ENCODE results near the gene AKNA. TPM values are rescaled to one million over a fixed set of nuclear protein-coding genes. Genes with fewer than 3 reads are reported as not detected.

AKNA gene, protein sequence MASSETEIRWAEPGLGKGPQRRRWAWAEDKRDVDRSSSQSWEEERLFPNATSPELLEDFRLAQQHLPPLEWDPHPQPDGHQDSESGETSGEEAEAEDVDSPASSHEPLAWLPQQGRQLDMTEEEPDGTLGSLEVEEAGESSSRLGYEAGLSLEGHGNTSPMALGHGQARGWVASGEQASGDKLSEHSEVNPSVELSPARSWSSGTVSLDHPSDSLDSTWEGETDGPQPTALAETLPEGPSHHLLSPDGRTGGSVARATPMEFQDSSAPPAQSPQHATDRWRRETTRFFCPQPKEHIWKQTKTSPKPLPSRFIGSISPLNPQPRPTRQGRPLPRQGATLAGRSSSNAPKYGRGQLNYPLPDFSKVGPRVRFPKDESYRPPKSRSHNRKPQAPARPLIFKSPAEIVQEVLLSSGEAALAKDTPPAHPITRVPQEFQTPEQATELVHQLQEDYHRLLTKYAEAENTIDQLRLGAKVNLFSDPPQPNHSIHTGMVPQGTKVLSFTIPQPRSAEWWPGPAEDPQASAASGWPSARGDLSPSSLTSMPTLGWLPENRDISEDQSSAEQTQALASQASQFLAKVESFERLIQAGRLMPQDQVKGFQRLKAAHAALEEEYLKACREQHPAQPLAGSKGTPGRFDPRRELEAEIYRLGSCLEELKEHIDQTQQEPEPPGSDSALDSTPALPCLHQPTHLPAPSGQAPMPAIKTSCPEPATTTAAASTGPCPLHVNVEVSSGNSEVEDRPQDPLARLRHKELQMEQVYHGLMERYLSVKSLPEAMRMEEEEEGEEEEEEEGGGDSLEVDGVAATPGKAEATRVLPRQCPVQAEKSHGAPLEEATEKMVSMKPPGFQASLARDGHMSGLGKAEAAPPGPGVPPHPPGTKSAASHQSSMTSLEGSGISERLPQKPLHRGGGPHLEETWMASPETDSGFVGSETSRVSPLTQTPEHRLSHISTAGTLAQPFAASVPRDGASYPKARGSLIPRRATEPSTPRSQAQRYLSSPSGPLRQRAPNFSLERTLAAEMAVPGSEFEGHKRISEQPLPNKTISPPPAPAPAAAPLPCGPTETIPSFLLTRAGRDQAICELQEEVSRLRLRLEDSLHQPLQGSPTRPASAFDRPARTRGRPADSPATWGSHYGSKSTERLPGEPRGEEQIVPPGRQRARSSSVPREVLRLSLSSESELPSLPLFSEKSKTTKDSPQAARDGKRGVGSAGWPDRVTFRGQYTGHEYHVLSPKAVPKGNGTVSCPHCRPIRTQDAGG (N-terminal part only)
- 4.6 TPM for total RNA-seq
- long read RNA-seq, result 0 reads

DNA sequence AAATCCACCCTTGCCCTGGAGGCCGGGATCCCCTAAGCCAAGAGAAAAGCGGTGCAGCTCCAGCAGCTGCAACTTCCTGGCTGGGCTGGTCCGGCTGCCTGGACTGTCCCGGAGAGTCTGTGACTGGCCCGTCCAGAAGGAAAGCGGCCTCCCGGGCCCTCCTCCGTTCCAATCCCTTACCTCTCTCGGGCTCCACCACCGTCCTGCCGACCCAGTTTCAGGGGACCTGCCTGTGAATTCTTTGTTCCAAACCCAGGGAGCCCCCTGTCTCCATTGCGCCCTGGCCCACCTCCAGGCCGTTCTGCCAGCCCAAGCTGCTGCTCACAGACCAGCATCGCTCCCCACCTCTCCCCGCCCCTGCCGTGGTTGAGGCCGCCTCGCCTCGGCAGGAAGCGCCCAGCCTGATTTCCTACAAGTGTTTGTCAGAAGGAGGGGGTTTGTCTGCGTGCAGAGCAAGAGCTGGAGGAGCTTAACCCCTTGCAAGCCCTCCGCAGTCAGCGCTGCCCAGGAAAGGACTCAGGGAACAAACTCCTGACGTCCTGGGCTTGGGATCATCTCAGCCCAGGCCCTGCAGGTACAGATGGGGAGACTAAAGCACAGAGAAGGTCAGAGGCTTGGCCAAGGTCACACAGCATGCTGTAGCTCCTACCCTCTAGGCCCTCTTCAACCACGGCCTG is at the start of gene AKNA:
Gene AKNA (minus strand): TSS at position 303 of the 677 bp plus-strand sequence. CDS start 6,649 bp downstream, outside the sequence.
- intact Hi-C loops (cut with DNase I), result no loop called here
- peak; percentile 73 for ATAC-seq (ENCODE audit: poor library complexity)
- peak; percentile 84 for DNase-seq

DNA sequence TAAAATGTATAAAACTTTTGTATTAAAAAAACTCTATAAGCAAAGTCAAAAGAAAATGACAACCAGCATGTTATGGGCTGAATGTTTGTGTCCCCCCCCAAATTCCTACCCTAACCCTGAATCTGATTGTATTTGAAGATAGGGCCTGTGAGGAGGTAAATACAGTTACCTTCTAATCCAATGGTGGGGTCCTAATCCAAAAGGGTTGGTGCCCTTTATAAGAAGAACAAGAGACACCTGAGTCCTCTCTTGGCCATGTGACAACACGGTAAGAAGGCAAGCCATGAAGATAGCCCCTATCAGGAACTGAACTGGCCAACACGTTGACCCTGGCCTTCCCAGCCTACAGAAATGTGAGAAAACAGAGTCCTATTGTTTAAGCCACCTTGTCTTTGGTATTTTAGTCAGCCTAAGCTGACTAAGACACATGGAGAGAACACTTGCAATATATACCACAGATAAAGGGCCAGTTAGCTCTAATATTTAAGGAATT is 49.7 kb upstream of the AKNA start:
- DNase-seq, result no peak
- intact Hi-C loops (cut with DNase I), result no loop called here
- no peak for ATAC-seq (ENCODE audit: poor library complexity)

DNA sequence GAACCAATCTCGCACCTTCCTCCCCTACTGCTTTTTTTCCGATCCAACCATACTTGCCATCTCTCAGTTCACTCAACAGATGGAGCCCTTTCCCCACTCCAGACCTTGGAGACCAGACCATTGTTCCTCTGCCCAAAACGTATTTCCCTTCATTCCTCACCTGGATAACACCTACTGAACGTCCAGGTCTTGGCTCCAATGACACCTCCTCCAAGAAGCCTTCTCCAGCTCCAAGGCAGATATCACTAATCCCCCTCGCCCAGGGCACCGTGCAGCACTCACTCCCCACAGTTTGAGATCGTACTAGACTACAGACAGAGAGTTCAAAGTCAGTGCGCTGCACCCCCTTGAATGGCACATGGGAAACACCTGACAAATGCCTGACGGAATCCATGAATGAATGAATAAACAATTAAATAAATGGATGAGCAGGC is 47.1 kb upstream of the AKNA start:
- intact Hi-C loops (cut with DNase I), result no loop called here
- no peak for DNase-seq

DNA sequence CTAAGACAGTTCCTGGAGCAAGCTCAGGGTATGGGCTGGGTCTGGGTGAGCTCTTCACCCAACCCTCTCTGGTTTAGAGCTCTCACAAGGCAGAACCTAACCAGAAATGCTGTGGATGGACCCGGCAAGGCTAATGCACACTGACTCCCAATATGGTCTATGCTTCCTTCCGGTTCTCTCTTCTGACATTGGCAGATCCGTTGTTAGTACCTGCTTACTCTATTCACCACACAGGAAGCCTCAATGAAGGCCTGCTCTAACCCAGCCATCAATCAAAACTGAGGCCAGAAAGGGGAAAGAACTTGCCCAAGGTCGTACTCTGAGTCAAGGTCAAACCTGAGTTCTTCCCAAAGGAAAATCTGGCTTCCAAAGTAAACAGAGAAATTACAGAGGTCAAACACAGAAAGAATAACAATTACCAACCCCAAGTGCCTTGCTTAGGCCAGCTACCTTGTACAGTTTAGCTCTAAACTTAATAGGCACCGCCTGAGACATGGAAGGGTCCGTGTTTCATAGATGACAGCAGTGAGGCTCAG is 46.0 kb upstream of the AKNA start:
- ATAC-seq (ENCODE audit: poor library complexity) (no peak), DNase-seq (no peak)
- intact Hi-C loops (cut with DNase I), result no loop called here

More for the DNA sequence above, 47.1 kb upstream of the AKNA start:
- ATAC-seq (ENCODE audit: poor library complexity), result no peak

DNA sequence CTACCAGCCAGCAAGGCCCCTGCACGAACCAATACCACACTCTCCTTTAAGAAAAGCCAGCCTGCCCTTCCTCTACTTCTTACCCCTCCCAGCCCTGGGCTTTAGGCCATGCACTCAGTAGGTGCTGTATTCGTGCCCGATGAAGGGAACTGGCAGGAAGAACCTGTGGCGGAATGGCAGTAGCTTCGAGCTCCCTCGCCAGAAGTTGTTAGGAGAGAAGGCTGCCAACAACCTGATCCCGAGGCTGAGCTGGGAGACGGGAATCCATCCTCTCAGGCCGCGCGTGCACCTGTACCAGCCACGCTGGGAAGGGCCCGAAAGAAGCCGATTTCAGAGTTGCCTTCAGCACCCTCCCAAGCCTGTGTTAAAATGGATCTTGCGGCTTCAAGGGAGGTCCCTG is 45.3 kb upstream of the AKNA start:
- DNase-seq (no peak), ATAC-seq (ENCODE audit: poor library complexity) (no peak)
- intact Hi-C loops (cut with DNase I), result no loop called here

DNA sequence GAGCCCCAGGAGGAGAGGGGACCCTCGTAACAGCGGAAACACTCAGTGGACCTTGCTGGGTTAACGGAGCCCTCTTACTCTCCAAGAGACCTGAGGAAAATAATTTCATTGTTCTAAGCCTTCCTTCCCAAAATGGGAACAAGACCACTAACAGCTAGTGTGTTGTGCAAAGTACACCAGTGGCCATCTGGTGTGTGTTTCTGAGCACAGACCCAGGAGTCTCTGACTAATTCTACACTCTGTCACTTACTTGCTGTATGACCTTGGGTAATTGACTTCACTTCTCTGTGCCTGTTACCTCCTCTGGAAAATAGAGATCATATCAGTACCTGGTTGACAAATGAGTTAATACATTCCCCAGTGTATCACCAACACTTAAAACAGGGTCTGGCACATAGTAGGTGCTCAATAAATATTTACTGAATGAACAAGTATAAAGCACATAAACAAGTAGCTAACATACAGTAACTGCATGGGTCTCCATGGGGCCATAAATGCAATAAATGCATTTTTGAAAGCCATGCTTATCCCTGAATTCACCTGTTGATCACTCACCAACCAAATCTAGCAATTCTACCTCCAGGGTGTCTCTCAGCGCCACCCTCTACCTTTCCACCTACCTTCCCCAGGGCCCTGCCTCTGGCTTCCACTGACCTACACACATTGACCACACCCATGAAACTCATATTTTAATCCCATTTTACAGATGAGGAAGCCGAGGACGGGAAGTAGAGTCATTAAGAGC is 44.7 kb upstream of the AKNA start:
- ATAC-seq (ENCODE audit: poor library complexity) (no peak), DNase-seq (no peak)
- intact Hi-C loops (cut with DNase I), result no loop called here

DNA sequence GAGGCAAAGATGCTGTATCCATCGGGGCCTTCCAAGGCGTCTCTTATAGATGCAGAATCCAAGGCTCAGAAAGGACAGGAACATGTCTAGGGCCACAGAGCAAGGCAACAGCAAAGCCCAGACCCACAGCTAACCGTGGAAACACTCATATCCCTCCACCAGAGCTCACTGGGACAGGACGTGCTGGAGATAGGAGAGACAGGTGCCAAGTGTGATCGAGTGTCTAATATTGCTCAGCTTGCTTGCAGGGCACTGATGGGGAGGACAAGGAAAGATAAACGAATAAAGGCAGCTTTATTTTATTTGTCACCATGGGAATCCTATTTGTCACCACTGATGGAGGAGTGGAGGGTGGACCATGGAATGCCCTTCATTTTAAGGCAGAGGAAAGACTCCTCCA is 44.0 kb upstream of the AKNA start:
- intact Hi-C loops (cut with DNase I), result no loop called here
- DNase-seq, result no peak
- no peak for ATAC-seq (ENCODE audit: poor library complexity)

DNA sequence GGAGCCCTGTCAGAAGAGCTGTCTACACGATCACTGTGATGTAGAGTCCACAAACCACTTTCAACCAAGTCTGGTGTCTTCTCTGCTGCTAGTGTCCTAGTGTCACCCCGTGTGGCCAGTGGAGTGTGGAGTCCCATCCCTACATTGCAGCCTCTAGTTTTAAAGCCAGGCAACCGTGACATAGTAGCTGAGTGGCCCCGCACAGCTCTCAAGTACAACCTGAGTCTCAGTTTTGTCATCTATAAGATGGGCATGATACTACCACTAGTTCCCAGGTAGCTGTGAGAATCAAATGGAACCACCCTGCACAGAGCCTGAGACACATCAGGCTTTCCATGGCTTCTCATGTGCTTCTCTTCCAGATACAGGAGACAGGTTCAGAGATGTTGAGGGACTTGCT is 43.2 kb upstream of the AKNA start:
- ATAC-seq (ENCODE audit: poor library complexity), result no peak
- intact Hi-C loops (cut with DNase I), result no loop called here
- DNase-seq, result no peak

DNA sequence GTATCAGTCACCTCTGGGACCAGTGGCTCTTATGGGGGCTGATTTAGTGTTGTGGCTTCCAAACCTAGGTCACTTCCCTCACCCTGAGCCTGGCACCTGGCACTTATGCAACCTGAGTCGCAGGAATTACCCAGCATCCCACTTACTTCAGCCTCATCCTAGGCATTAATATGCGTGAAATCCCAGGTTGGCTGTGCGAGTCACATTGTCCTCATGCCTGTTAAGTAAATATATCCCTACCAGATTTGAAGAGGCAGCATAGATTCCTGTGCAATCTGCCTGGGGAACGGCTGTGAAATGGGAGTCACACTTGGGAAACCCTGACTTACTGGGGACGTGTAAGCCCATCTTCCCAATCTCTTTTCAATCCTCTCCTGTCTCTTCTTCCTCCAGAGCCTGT is 42.7 kb upstream of the AKNA start:
- no peak for ATAC-seq (ENCODE audit: poor library complexity)
- intact Hi-C loops (cut with DNase I), result no loop called here
- no peak for DNase-seq

DNA sequence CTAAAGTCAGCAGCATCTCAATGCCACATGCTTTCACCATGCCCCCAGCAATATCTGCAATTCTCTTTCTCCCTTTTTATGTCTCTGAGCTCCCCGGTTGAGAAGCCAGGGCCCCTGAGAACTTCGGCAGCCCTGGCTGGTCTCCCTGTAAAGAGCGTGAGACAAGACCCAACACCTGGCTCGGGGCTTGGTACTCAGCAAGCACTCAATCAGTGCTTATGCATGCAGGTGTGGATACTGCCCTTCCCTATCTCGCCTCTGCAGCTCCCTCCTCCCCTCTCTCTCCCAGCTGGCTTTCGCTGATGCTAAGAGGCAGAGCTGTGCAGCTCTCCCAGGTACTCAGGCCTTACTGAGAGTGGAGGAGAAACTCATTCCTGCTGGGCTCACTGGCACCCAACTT is 41.7 kb upstream of the AKNA start:
- ATAC-seq (ENCODE audit: poor library complexity), result no peak
- DNase-seq, result no peak
- intact Hi-C loops (cut with DNase I), result no loop called here

DNA sequence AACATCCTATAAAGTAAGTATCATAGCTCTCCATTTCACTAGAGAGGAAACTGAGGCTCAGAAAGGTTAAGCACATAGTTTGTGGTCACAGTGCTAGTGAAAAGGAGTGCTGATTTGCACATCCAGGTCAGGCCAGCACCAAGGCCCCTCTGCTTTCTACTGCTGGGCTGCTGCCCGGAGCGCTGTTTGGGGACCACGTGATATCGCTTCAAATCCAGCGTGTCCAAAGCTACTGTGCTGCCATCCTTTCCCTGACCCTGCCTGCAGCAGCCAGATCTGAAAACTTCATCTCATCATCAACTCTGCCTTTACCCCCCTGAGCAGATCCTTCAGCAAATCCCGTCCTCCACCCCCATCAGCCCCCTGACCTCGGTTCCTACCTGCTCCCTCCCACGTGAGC is 40.7 kb upstream of the AKNA start:
- intact Hi-C loops (cut with DNase I), result no loop called here
- no peak for DNase-seq
- ATAC-seq (ENCODE audit: poor library complexity), result no peak

DNA sequence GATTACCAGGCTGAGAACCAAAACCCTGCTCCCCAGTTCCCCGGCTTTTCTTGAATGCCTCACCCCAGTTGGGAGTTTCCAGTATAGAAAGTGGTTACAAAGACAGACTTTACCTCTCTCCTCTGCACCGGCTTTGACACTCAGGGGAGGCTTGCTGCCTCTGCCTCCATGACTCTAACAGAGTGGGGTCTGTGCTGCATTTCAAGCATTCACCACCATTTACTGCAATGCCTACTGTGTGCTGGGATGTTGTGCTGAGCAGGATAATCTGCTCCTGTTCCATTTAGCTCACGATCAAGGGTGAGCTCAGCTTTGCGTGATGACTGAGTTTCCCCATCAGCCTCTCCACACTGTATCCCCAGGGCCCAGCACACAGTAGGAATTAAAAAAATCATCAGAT is 39.9 kb upstream of the AKNA start:
- no peak for DNase-seq
- intact Hi-C loops (cut with DNase I), result no loop called here
- no peak for ATAC-seq (ENCODE audit: poor library complexity)

DNA sequence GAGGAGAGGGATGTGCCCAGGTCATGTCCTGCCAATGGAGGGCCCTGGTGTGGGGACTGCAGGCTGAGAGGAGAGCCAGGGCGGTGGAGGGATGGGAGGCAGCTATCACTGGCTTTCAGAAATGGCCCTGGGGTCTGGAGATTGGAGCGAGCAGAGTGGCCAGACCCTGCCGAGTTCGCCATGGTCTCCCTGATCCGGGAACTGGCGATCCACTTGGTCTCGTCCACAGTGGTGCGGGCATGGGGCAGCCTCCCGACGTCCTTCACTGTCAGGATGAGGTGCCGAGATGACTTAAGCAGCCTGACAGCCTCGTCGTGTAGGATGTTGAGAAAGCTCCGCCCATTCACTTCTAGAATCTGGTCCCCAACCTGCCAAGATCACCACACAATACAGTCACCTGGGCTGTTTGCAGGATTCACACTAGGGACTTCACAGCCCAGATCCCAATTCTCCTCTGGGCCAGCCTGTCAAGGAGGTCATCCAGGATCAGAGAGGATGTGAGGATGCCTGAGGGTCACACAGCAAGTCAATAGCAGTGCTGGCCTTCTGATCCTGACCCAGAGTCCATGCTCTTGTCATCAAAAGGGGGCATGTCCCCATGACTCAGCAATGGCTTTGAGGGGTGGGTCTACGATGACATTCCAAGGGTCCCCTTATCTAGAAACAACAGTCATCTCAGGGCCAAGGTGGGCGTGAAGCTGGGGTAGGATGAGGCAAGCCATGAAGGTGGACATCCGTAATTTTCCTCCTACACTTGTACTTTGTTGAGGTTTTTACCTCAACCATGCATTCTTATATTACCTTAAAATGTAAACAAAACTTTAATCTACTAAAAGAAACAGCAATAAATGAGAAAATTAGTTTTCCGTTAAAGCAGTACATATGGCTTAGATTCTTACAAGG is 38.5 kb upstream of the AKNA start:
- intact Hi-C loops (cut with DNase I), result no loop called here
- ATAC-seq (ENCODE audit: poor library complexity), result no peak
- DNase-seq, result no peak

DNA sequence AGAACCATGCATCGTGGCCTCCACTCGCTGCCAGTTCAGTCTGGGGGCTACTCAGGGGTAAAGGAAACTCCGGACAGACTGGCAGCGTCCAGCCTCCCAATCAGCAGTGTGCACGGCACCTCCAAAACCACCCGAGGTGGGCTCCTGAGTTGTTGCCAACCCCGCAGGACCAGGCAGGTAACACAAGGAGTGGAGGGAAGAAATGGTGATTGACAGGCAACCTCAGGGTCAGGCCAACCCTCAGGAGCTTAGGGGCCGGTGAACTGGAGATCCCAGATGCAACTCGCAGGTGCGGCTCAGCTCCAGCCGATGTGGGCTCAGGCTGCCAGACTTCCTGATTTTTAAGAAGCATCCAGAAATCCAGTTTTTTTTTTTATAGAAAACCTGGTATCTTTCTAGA is 37.3 kb upstream of the AKNA start:
- DNase-seq, result no peak
- no peak for ATAC-seq (ENCODE audit: poor library complexity)
- intact Hi-C loops (cut with DNase I), result no loop called here

DNA sequence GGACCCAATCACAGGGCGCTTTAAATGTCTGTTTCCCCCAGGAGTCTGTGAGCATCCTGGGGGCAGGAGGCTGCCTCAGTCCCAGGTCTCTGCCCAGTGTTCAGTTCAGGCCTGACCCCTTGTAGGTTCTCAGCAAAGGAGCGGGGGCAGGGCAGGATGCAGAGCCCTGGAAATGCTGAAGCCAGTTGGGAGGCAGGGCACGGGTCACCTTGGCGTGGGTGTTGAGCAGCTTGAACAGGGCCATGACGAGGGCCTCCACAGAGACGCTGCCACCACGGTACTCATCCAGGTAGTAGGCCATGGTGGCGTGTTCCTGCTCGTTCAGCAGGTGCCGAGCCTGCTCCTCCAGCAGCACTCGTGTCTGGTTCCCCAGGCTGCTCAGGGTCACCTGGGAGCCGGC is 36.3 kb upstream of the AKNA start:
- intact Hi-C loops (cut with DNase I), result no loop called here
- DNase-seq (no peak), ATAC-seq (ENCODE audit: poor library complexity) (no peak)

DNA sequence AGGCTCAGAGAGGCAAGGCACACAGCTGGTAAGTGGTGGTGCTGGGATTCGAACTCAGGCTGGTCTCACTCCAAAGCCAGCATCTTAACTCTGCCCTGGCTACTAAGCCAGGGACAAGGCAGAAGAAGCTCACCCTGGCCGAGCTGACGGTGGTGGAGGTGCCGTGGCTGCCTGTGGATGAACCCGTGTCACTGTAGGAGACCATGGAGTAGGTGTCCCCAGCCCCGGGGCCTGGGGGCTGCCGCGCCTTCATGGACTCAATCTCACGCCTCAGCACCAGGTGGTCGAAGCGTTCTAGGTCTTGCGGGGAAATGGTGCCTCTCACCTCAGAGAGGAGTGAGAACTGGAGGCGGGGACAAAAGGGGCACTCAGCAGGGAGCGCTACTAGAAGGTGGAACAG is 35.4 kb upstream of the AKNA start:
- ATAC-seq (ENCODE audit: poor library complexity) (no peak), DNase-seq (no peak)
- intact Hi-C loops (cut with DNase I), result no loop called here

DNA sequence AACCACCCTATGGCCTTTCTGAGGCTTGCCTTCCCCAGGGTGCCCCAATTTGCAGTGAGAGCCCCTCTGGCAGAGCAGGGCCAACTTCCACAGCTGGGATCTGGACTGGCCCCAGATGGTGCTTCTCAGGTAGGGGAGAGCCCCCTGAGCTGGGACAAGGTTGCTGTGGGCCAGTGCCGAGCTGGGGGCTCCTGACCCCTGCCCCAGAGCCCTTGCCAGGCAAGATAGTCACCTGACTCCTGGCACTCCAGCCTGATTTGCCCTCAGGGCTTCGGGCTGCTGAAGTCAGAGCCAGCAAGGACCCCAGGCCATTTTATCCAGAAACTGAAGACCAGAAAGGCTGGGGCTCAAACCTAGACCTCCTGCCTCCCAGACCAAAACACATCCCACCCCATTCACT is 33.4 kb upstream of the AKNA start:
- intact Hi-C loops (cut with DNase I), result no loop called here
- DNase-seq (no peak), ATAC-seq (ENCODE audit: poor library complexity) (no peak)
